ENCODE measurements around the gene KLK12. TPM values are rescaled to one million over a fixed set of nuclear protein-coding genes. Genes with fewer than 3 reads are reported as not detected.

KLK12 gene, protein sequence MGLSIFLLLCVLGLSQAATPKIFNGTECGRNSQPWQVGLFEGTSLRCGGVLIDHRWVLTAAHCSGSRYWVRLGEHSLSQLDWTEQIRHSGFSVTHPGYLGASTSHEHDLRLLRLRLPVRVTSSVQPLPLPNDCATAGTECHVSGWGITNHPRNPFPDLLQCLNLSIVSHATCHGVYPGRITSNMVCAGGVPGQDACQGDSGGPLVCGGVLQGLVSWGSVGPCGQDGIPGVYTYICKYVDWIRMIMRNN
- total RNA-seq (ENCODE audit: low replicate concordance), result 0.83 and 1.6 TPM in 2 replicates
- long read RNA-seq, result 0 reads

DNA sequence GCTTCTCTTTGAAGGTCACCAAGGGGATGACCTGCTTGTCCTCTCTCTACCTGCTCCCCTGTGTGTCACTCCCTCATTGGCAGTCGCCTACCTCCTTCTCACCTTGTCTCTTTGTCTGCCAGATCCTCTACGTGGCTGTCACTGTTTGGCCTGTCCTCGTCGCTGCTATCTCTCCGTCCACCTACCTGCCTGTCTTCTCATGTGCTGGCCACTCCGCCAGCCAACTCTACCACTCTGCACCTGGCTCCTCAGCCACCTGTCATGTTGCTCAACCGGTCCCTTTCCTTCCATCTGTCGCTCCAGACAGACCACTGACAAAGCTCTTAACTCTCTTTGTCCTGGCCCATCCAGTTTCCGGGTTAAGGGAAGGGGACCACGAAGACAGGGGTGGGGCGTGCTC, at the start of gene KLK12:
Gene KLK12 (minus strand): TSS at position 299 of the 400 bp plus-strand sequence. CDS start 381 bp downstream, outside the sequence.
- DNase-seq (ENCODE audit: extremely low spot score, unreplicated experiment), result no peak
- TF ChIP-seq CTCF (conservative IDR thresholded peaks at IDR 0.05), result no peak
- peaks cover 3% of the 10 kb centered on the region for H3K36me3 Mint-ChIP-seq
- peak within 1 kb of the TSS; percentile 17 for H3K27ac Mint-ChIP-seq
- H3K27me3 Mint-ChIP-seq, result peaks cover 23% of the 10 kb centered on the region
- peak within 1 kb of the TSS; percentile 2 for H3K4me3 Mint-ChIP-seq
- peaks cover 4% of the 10 kb centered on the region for H3K4me1 Mint-ChIP-seq (ENCODE audit: unreplicated experiment)
- no peaks in the 10 kb centered on the region for H3K9me3 Mint-ChIP-seq

GRCh38 chr19:51084505-51084904, 49.7 kb upstream of the KLK12 start:
- Mint-ChIP-seq H3K4me1 (ENCODE audit: unreplicated experiment) (no peaks in the 10 kb centered on the region), H3K36me3 (no peaks in the 10 kb centered on the region), H3K27ac (no peak overlapping the region), H3K4me3 (no peak overlapping the region), H3K9me3 (no peaks in the 10 kb centered on the region), H3K27me3 (peaks cover 24% of the 10 kb centered on the region)
- TF ChIP-seq CTCF (conservative IDR thresholded peaks at IDR 0.05), result no peak
- DNase-seq (ENCODE audit: extremely low spot score, unreplicated experiment), result no peak

GRCh38 chr19:51083783-51084182, 49.0 kb upstream of the KLK12 start:
- TF ChIP-seq CTCF (conservative IDR thresholded peaks at IDR 0.05), result no peak
- DNase-seq (ENCODE audit: extremely low spot score, unreplicated experiment), result no peak
- Mint-ChIP-seq H3K4me1 (ENCODE audit: unreplicated experiment) (no peaks in the 10 kb centered on the region), H3K9me3 (no peaks in the 10 kb centered on the region), H3K27me3 (peaks cover 24% of the 10 kb centered on the region), H3K36me3 (no peaks in the 10 kb centered on the region), H3K4me3 (no peak overlapping the region), H3K27ac (no peak overlapping the region)

DNA sequence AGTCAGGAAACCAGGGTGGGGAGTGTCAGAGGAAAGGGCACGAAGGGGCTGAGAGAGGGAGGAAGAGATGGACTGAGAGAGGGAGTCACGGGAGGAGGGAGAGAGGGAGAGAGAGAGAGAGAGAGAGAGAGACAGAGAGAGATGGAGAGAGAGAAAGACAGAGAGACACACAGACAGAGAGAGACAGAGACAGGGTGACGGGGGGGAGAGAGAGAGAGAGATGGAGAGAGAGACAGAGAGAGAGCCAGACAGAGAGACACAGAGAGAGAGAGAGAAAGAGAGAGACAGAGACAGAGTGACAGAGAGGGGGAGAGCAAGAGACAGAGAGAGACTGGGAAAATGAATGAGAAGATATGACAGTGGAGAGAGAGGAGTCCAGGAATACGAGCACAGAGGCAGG, 48.4 kb upstream of the KLK12 start:
- no peak for DNase-seq (ENCODE audit: extremely low spot score, unreplicated experiment)
- Mint-ChIP-seq H3K36me3 (no peaks in the 10 kb centered on the region), H3K4me1 (ENCODE audit: unreplicated experiment) (no peaks in the 10 kb centered on the region), H3K27ac (no peak overlapping the region), H3K27me3 (peaks cover 29% of the 10 kb centered on the region), H3K9me3 (no peaks in the 10 kb centered on the region), H3K4me3 (no peak overlapping the region)
- TF ChIP-seq CTCF (conservative IDR thresholded peaks at IDR 0.05), result no peak

DNA sequence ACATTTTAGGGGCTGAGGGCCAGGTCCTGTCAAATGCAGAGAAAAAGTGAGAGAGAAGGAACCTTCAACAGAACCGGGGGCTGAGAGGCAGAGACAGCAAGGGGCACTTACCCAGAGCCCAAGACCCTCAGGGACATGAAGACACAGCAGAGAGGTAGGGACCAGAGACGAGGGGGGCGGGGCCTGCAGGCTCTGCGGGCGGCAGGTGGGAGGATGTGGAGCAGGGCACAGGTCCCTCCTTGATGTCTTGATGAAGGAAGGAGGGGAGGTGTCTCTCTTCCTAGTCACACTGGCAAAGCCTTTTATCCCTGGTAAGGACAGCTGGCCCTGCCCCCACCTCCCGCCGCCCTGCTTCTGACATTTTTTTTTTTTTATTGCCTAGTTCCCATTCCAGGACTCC, 47.8 kb upstream of the KLK12 start, which contains the start of gene KLK14:
Gene KLK14 (minus strand): TSS at position 277 of the 400 bp plus-strand sequence. CDS start 273 bp downstream, at position 4.
- no peak for DNase-seq (ENCODE audit: extremely low spot score, unreplicated experiment)
- Mint-ChIP-seq H3K27ac (no peak within 1 kb of the TSS), H3K9me3 (no peaks in the 10 kb centered on the region), H3K36me3 (no peaks in the 10 kb centered on the region), H3K4me3 (no peak within 1 kb of the TSS), H3K27me3 (peaks cover 29% of the 10 kb centered on the region), H3K4me1 (ENCODE audit: unreplicated experiment) (no peaks in the 10 kb centered on the region)
- no peak for TF ChIP-seq CTCF (conservative IDR thresholded peaks at IDR 0.05)
